Upper lobe of right lung (tissue), 1 donor: ENCODE measurements around the gene ANO2. TPM values are rescaled to one million over a fixed set of nuclear protein-coding genes. Genes with fewer than 3 reads are reported as not detected.

Experiments used
- ATAC-seq: fragments of 200-7000 bp; cut with Tn5 transposase; one replicate; pipeline ENCODE4 v1.9.1; 2020; ENCODE audit warnings: mild to moderate bottlenecking, moderate library complexity
- DNase-seq: peaks from one replicate; pipeline ENCODE4 v3.0.0-alpha.2; 2020
- H3K27ac ChIP-seq: fragments of 200-600 bp; one replicate; pipeline ENCODE4 v1.8.0; 2022
- H3K27me3 ChIP-seq: fragments of 200-600 bp; one replicate; pipeline ENCODE4 v1.8.0; 2022; ENCODE audit warnings: mild to moderate bottlenecking
- H3K36me3 ChIP-seq: fragments of 200-600 bp; one replicate; pipeline ENCODE4 v1.8.0; 2022
- H3K4me1 ChIP-seq: fragments of 200-600 bp; one replicate; pipeline ENCODE4 v1.8.0; 2022
- H3K4me3 ChIP-seq: fragments of 200-600 bp; one replicate; pipeline ENCODE4 v1.8.0; 2022; ENCODE audit warnings: mild to moderate bottlenecking
- H3K9me3 ChIP-seq: fragments of 200-600 bp; one replicate; pipeline ENCODE4 v1.8.0; 2022
- intact Hi-C: fragments of 100-400 bp; cut with DNase I; formaldehyde crosslinking; loops from one replicate; pipeline ENCODE4 v1.11.0; 2022
- total RNA-seq: library from RNA; stranded (reverse); fragmentation: NEBNext Ultra II Directional; extraction: Animal tissue kit (Norgen Biotek cat#: 25700); gene quantifications from one replicate; pipeline ENCODE4 v1.2.1, GENCODE V29; 2021
- TF ChIP-seq, protein P1 (sequence below): fragments of 200-600 bp; IDR thresholded peaks from one replicate; pipeline ENCODE4 v1.8.0; 2022; ENCODE audit warnings: antibody characterized with exemption
- donor health status: DM: no; HTN: yes; CAD: no; lungs with severe emphysema.

Gene ANO2
- total RNA-seq, 1 donor from 2014 or later, result 36.8 TPM

DNA sequence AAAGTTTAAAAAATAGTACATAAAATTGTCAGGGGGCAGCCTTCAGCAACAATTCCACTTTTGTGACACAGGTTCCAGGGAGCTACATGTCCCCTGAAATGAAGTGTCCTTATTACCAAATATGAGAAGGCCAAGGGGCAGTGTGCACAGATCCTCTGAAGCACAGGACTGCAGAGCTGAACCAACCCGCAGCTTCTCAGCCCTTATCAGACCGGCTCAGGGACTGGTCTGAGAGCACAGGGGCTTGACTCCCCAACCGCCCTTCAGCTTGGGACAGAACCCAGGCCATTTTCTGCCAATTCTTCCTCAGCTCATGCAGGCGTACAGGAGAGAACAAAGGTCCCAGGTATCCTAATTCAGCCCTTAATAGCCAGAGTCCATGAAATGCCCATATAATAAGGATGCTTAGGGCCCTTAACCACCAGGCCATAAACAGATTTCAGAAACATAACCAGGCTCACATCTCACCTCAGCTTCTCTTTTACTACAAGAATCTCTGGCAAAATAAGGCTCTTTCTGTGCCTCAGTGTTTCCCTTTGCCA, 221.3 kb downstream of the ANO2 start:
- Histone ChIP-seq H3K27ac (no peak overlapping the region), H3K4me1 (no peaks in the 10 kb centered on the region), H3K9me3 (no peaks in the 10 kb centered on the region), H3K27me3 (peaks cover 5% of the 10 kb centered on the region), H3K36me3 (no peaks in the 10 kb centered on the region), H3K4me3 (no peak overlapping the region)
- TF ChIP-seq, protein P1, sequence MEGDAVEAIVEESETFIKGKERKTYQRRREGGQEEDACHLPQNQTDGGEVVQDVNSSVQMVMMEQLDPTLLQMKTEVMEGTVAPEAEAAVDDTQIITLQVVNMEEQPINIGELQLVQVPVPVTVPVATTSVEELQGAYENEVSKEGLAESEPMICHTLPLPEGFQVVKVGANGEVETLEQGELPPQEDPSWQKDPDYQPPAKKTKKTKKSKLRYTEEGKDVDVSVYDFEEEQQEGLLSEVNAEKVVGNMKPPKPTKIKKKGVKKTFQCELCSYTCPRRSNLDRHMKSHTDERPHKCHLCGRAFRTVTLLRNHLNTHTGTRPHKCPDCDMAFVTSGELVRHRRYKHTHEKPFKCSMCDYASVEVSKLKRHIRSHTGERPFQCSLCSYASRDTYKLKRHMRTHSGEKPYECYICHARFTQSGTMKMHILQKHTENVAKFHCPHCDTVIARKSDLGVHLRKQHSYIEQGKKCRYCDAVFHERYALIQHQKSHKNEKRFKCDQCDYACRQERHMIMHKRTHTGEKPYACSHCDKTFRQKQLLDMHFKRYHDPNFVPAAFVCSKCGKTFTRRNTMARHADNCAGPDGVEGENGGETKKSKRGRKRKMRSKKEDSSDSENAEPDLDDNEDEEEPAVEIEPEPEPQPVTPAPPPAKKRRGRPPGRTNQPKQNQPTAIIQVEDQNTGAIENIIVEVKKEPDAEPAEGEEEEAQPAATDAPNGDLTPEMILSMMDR, result no peak
- ATAC-seq, result no peak
- DNase-seq, result no peak
- intact Hi-C loops, result no loop called here

DNA sequence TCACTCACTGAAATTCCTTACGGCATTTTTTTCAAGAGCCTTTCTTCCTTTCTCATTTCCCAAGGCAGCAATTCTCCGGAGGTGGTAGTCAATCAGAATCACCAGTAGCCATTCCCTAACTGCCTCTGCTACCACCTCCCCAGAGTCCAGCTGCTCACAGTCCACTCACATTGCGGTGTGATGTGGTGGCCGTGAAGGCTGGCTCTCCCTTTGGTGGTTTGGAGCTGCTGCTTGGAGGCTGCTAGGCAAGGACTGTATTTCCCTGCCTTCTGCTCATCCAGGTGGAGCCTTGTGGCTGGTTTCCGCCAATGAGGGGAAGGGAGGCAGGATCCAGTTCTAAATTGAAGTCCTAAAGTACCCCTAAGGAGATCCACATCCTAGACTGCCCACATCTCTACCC, 222.0 kb downstream of the ANO2 start:
- H3K9me3 ChIP-seq, result no peaks in the 10 kb centered on the region
- no peak overlapping the region for H3K4me3 ChIP-seq
- ATAC-seq (no peak), DNase-seq (no peak)
- H3K4me1 ChIP-seq, result no peaks in the 10 kb centered on the region
- peaks cover 5% of the 10 kb centered on the region for H3K27me3 ChIP-seq
- no peaks in the 10 kb centered on the region for H3K36me3 ChIP-seq
- intact Hi-C loops, result no loop called here
- H3K27ac ChIP-seq, result no peak overlapping the region
- TF ChIP-seq, protein P1, result no peak

DNA sequence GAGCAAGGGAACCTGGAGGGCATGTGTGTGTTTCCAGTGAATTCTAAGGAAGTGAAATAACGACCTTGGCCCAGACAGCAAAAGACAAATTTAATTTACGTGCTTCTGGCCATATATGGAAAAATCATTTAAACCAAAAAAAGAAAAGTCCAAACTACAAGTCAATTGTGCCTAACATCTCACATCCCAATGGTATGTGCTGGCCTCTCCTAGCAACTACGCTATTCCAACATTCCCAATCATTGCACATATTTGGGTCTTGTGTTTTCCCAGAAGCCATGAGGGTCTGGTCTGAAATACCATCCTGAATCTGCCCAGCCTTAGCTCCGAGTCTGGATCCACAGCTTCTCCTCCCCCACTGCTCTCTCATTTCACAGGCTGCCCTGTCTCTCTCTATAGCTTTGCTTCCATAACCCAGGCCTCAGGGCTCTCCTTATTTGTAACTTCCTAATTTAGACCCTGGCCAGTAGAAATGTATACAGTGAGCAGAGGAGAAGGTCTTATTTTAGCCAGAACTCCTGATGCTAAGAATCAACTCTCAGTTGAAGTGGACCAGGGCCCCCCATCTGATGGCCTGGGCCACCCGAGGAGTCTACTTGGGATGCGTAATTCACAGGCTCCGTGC, 224.6 kb downstream of the ANO2 start:
- intact Hi-C loops, result no loop called here
- Histone ChIP-seq H3K27ac (no peak overlapping the region), H3K9me3 (no peaks in the 10 kb centered on the region)

DNA sequence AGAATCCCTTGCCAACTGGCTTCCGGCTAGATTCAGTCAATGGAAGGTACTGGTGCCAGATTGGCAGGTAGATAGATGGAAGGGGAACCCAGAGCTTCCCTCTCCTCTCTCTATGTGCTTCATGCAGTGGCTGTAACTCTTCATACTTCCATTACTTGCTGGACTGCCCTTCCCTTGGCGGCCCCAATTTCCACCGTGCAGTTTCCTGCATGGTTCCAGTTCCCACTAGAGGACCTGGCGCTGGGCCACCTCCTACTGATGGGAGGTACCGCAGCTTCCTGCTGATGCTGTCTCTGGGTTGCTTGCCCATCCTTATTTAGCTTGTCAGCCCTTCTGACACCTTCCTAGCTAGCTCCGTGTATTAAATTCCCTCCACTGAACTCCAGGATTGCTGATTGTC, 226.4 kb downstream of the ANO2 start:
- Histone ChIP-seq H3K9me3 (no peaks in the 10 kb centered on the region), H3K27me3 (peaks cover 5% of the 10 kb centered on the region), H3K4me1 (no peaks in the 10 kb centered on the region), H3K36me3 (no peaks in the 10 kb centered on the region), H3K4me3 (no peak overlapping the region), H3K27ac (no peak overlapping the region)
- intact Hi-C loops, result no loop called here
- TF ChIP-seq, protein P1, result no peak
- DNase-seq, result no peak
- peak; percentile 53 for ATAC-seq

More for the DNA sequence above, 224.6 kb downstream of the ANO2 start:
- H3K36me3 ChIP-seq, result no peaks in the 10 kb centered on the region
- DNase-seq (no peak), ATAC-seq (no peak)
- H3K4me3 ChIP-seq, result no peak overlapping the region
- TF ChIP-seq, protein P1, result no peak
- H3K27me3 ChIP-seq, result peaks cover 5% of the 10 kb centered on the region
- H3K4me1 ChIP-seq, result no peaks in the 10 kb centered on the region

DNA sequence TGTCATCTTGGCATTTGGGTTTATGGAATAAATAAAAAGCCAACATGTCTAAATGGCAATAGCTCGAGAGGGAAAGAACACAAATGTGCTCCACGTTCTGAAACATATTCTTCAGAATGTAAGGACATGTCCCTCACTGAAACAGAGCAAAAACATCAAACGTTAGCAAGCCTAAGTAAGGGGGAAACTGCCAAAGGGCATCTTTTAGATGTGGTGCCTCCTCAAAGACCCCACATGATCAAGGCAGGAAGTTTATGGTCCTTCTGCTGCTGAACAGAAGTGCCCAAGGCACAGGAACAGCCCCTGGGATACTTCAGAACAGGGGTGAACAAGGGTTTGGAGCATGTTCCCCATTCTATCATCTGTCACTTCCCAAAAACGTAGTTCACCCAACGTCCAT, 227.0 kb downstream of the ANO2 start:
- intact Hi-C loops, result no loop called here
- H3K4me3 ChIP-seq, result no peak overlapping the region
- no peaks in the 10 kb centered on the region for H3K4me1 ChIP-seq
- H3K9me3 ChIP-seq, result no peaks in the 10 kb centered on the region
- DNase-seq (no peak), ATAC-seq (no peak)
- TF ChIP-seq, protein P1, result no peak
- no peak overlapping the region for H3K27ac ChIP-seq
- H3K36me3 ChIP-seq, result no peaks in the 10 kb centered on the region
- H3K27me3 ChIP-seq, result peaks cover 2% of the 10 kb centered on the region
